Lower lobe of right lung (tissue), 2 donors: ENCODE measurements around the gene LMF1. TPM values are rescaled to one million over a fixed set of nuclear protein-coding genes. Genes with fewer than 3 reads are reported as not detected.

Experiments
- ATAC-seq, 2 donors: fragments of 200-7000 bp; cut with Tn5 transposase; one replicate each; pipeline ENCODE4 v1.9.1; 2020 to 2022; ENCODE audit warnings: mild to moderate bottlenecking in 2 of 2, moderate library complexity in 2 of 2
- DNase-seq: peaks from one replicate; pipeline ENCODE4 v3.0.0-alpha.2; 2020
- H3K27ac ChIP-seq: fragments of 200-600 bp; one replicate; pipeline ENCODE4 v1.8.0; 2022
- H3K27me3 ChIP-seq: fragments of 200-600 bp; one replicate; pipeline ENCODE4 v1.8.0; 2022; ENCODE audit warnings: low read depth
- H3K36me3 ChIP-seq: fragments of 200-600 bp; one replicate; pipeline ENCODE4 v1.8.0; 2022; ENCODE audit warnings: mild to moderate bottlenecking
- H3K4me1 ChIP-seq: fragments of 200-600 bp; one replicate; pipeline ENCODE4 v1.8.0; 2022
- H3K4me3 ChIP-seq: fragments of 200-600 bp; one replicate; pipeline ENCODE4 v1.8.0; 2022; ENCODE audit warnings: mild to moderate bottlenecking
- H3K9me3 ChIP-seq: fragments of 200-600 bp; one replicate; pipeline ENCODE4 v1.8.0; 2022
- CTCF ChIP-seq: fragments of 200-600 bp; IDR thresholded peaks from one replicate; pipeline ENCODE4 v1.8.0; 2022; ENCODE audit warnings: antibody characterized with exemption, mild to moderate bottlenecking
- intact Hi-C: fragments of 100-400 bp; cut with DNase I; formaldehyde crosslinking; loops from one replicate; pipeline ENCODE4 v1.11.0; 2022
- total RNA-seq: library from RNA; stranded (reverse); fragmentation: NEBNext Ultra II Directional; extraction: Animal tissue kit (Norgen Biotek cat#: 25700); gene quantifications from one replicate; pipeline ENCODE4 v1.2.1, GENCODE V29; 2021
- donor health status: DM: no; HTN: yes; CAD: no; lungs with severe emphysema.

Gene LMF1
- total RNA-seq, 1 donor from 2014 or later, result 23.8 TPM

GRCh38 chr16:830107-830870, 140.5 kb downstream of the LMF1 start:
- H3K27me3 ChIP-seq, result peaks cover 3% of the 10 kb centered on the region
- DNase-seq (no peak), ATAC-seq (no peak)
- H3K9me3 ChIP-seq, result no peaks in the 10 kb centered on the region
- H3K36me3 ChIP-seq, result no peaks in the 10 kb centered on the region
- H3K4me1 ChIP-seq, result no peaks in the 10 kb centered on the region
- TF ChIP-seq CTCF, result no peak
- intact Hi-C loops, result no loop called here
- H3K27ac ChIP-seq, result no peak overlapping the region
- H3K4me3 ChIP-seq, result no peak overlapping the region

- TF ChIP-seq CTCF, result no peak
- Histone ChIP-seq H3K27ac (no peak overlapping the region), H3K9me3 (no peaks in the 10 kb centered on the region), H3K4me3 (no peak overlapping the region), H3K4me1 (no peaks in the 10 kb centered on the region), H3K27me3 (peaks cover 6% of the 10 kb centered on the region), H3K36me3 (no peaks in the 10 kb centered on the region)
- intact Hi-C loops, result no loop called here
- ATAC-seq (no peak), DNase-seq (no peak)
These were observed 141.9 kb downstream of the LMF1 start for GRCh38 chr16:828891-829290.

- no peak overlapping the region for H3K27ac ChIP-seq
- ATAC-seq (no peak), DNase-seq (no peak)
- H3K36me3 ChIP-seq, result no peaks in the 10 kb centered on the region
- no peaks in the 10 kb centered on the region for H3K9me3 ChIP-seq
- H3K27me3 ChIP-seq, result peaks cover 7% of the 10 kb centered on the region
- intact Hi-C loops, result no loop called here
- no peak for TF ChIP-seq CTCF
- no peaks in the 10 kb centered on the region for H3K4me1 ChIP-seq
- no peak overlapping the region for H3K4me3 ChIP-seq
These were observed 143.3 kb downstream of the LMF1 start for GRCh38 chr16:827513-827912.

- peaks cover 17% of the 10 kb centered on the region for H3K27me3 ChIP-seq
- intact Hi-C loops, result no loop called here
- ATAC-seq, result no peak
These were observed 145.3 kb downstream of the LMF1 start for GRCh38 chr16:825341-826061.

GRCh38 chr16:824601-825000, 146.2 kb downstream of the LMF1 start:
- no peak for ATAC-seq
- Histone ChIP-seq H3K27me3 (peaks cover 17% of the 10 kb centered on the region), H3K4me3 (no peak overlapping the region), H3K36me3 (no peaks in the 10 kb centered on the region), H3K4me1 (no peaks in the 10 kb centered on the region), H3K9me3 (no peaks in the 10 kb centered on the region), H3K27ac (no peak overlapping the region)
- TF ChIP-seq CTCF, result no peak
- no peak for DNase-seq
- intact Hi-C loops, result no loop called here

More at GRCh38 chr16:825341-826061, 145.3 kb downstream of the LMF1 start:
- Histone ChIP-seq H3K36me3 (no peaks in the 10 kb centered on the region), H3K27ac (no peak overlapping the region), H3K9me3 (no peaks in the 10 kb centered on the region), H3K4me3 (no peak overlapping the region), H3K4me1 (no peaks in the 10 kb centered on the region)
- DNase-seq, result no peak
- no peak for TF ChIP-seq CTCF
